H9 (cell line): ENCODE results near the gene SMIM28. TPM values are rescaled to one million over a fixed set of nuclear protein-coding genes. Genes with fewer than 3 reads are reported as not detected.

Experiments
- DNase-seq: peaks from one replicate; pipeline ENCODE4 v3.0.0-alpha.2; 2017
- H2AFZ ChIP-seq: one replicate; pipeline ENCODE4 v1.6.1; 2013; ENCODE audit warnings: mild to moderate bottlenecking, low read length, control low read depth, moderate library complexity
- H2AK5ac ChIP-seq: 2 replicates; pipeline ENCODE4 v1.6.1; 2013; ENCODE audit warnings: low read length, control low read depth, mixed read lengths; ENCODE audit not compliant: insufficient read length
- H2BK120ac ChIP-seq: one replicate; pipeline ENCODE4 v1.6.1; 2013; ENCODE audit warnings: low read depth, mild to moderate bottlenecking, low read length, control low read depth, inconsistent platforms; ENCODE audit not compliant: poor library complexity, severe bottlenecking
- H2BK12ac ChIP-seq: 2 replicates; pipeline ENCODE4 v1.6.1; 2013; ENCODE audit warnings: low read length, control low read depth, mixed read lengths, low read depth; ENCODE audit not compliant: insufficient read length
- H2BK15ac ChIP-seq: 2 replicates; pipeline ENCODE4 v1.6.1; 2013; ENCODE audit warnings: low read depth, low read length, control low read depth
- H2BK20ac ChIP-seq: one replicate; pipeline ENCODE4 v1.6.1; 2013; ENCODE audit warnings: low read depth, mild to moderate bottlenecking, low read length, control low read depth, inconsistent platforms; ENCODE audit not compliant: poor library complexity, severe bottlenecking
- H2BK5ac ChIP-seq: 2 replicates; pipeline ENCODE4 v1.6.1; 2013; ENCODE audit warnings: low read length, control low read depth, mixed read lengths; ENCODE audit not compliant: insufficient read length
- H3K14ac ChIP-seq: 2 replicates; pipeline ENCODE4 v1.6.1; 2013; ENCODE audit warnings: low read length, control low read depth; ENCODE audit not compliant: insufficient read depth
- H3K18ac ChIP-seq: 2 replicates; pipeline ENCODE4 v1.6.1; 2013; ENCODE audit warnings: low read depth, mild to moderate bottlenecking, mixed read lengths, low read length, control low read depth; ENCODE audit not compliant: insufficient read length
- H3K23ac ChIP-seq: 2 replicates; pipeline ENCODE4 v1.6.1; 2013; ENCODE audit warnings: low read length, control low read depth, mixed read lengths, low read depth; ENCODE audit not compliant: insufficient read length
- H3K23me2 ChIP-seq: 2 replicates; pipeline ENCODE4 v1.6.1; 2013; ENCODE audit warnings: low read depth, mild to moderate bottlenecking, mixed read lengths, low read length, control low read depth; ENCODE audit not compliant: insufficient read length, poor library complexity, severe bottlenecking
- H3K27ac ChIP-seq: 2 replicates; pipeline ENCODE4 v1.5.1; 2013; ENCODE audit warnings: low read length, control low read depth, mixed read lengths, low read depth; ENCODE audit not compliant: insufficient read length
- H3K27me3 ChIP-seq: 2 replicates; pipeline ENCODE4 v1.6.1; 2013; ENCODE audit warnings: low read length, control low read depth, inconsistent platforms; ENCODE audit not compliant: insufficient read depth
- H3K4ac ChIP-seq: 2 replicates; pipeline ENCODE4 v1.6.1; 2013; ENCODE audit warnings: low read depth, mild to moderate bottlenecking, control low read depth, inconsistent platforms, low read length, moderate library complexity
- H3K4me1 ChIP-seq: 2 replicates; pipeline ENCODE4 v1.6.1; 2013; ENCODE audit warnings: low read length, control low read depth, inconsistent platforms; ENCODE audit not compliant: insufficient read depth
- H3K4me2 ChIP-seq: 2 replicates; pipeline ENCODE4 v1.6.1; 2013; ENCODE audit warnings: low read length, control low read depth, mixed read lengths; ENCODE audit not compliant: insufficient read length, insufficient read depth
- H3K56ac ChIP-seq: 2 replicates; pipeline ENCODE4 v1.6.1; 2013; ENCODE audit warnings: low read depth, mild to moderate bottlenecking, mixed read lengths, low read length, control low read depth; ENCODE audit not compliant: insufficient read length
- H3K79me1 ChIP-seq: 2 replicates; pipeline ENCODE4 v1.6.1; 2013; ENCODE audit warnings: low read depth, mild to moderate bottlenecking, moderate library complexity, low read length, control low read depth, inconsistent platforms; ENCODE audit not compliant: insufficient read depth, poor library complexity, severe bottlenecking
- H3K79me2 ChIP-seq: 2 replicates; pipeline ENCODE4 v1.6.1; 2013; ENCODE audit warnings: low read length, control low read depth, inconsistent platforms; ENCODE audit not compliant: insufficient read depth
- H3K9ac ChIP-seq: 2 replicates; pipeline ENCODE4 v1.6.1; 2013; ENCODE audit warnings: low read length, control low read depth, mixed read lengths; ENCODE audit not compliant: insufficient read length; ENCODE audit errors: extremely low read depth
- H3K9me3 ChIP-seq: one replicate; pipeline ENCODE4 v1.6.1; 2013; ENCODE audit warnings: low read depth, low read length, inconsistent platforms; ENCODE audit not compliant: control insufficient read depth
- H3T11ph ChIP-seq: one replicate; pipeline ENCODE4 v1.6.1; 2013; ENCODE audit warnings: mild to moderate bottlenecking, low read length, control low read depth, inconsistent platforms
- H4K20me1 ChIP-seq: one replicate; pipeline ENCODE4 v1.6.1; 2013; ENCODE audit not compliant: control insufficient read depth, insufficient read length, insufficient read depth
- H4K5ac ChIP-seq: 2 replicates; pipeline ENCODE4 v1.6.1; 2013; ENCODE audit warnings: low read depth, mild to moderate bottlenecking, mixed read lengths, low read length, control low read depth; ENCODE audit not compliant: insufficient read length
- H4K8ac ChIP-seq: replicated peaks from 2 replicates; pipeline ENCODE4 v1.6.1; 2013; ENCODE audit warnings: low read length, control low read depth, mixed read lengths, low read depth; ENCODE audit not compliant: insufficient read length
- H4K91ac ChIP-seq: 2 replicates; pipeline ENCODE4 v1.6.1; 2013; ENCODE audit warnings: low read depth, mild to moderate bottlenecking, moderate library complexity, mixed read lengths, low read length, control low read depth; ENCODE audit not compliant: insufficient read length
- H3K27ac Mint-ChIP-seq, 3 experiments: 2 replicates in 2 of 3; 3 replicates in 1 of 3; pipeline ENCODE4 v1.8.0; 2020 to 2021; ENCODE audit warnings: mixed read lengths in 3 of 3, mild to moderate bottlenecking in 1 of 3, moderate library complexity in 1 of 3
- H3K27me3 Mint-ChIP-seq: 2 replicates; pipeline ENCODE4 v1.8.0; 2021; ENCODE audit warnings: low read depth, mild to moderate bottlenecking, moderate library complexity, mixed read lengths
- H3K36me3 Mint-ChIP-seq, 3 experiments: 2 replicates in 2 of 3; 3 replicates in 1 of 3; pipeline ENCODE4 v1.8.0; 2020 to 2021; ENCODE audit warnings: low read depth in 3 of 3, mixed read lengths in 3 of 3; ENCODE audit not compliant: insufficient read depth in 1 of 3
- H3K4me1 Mint-ChIP-seq, 2 experiments: 2 replicates each; pipeline ENCODE4 v1.8.0; 2020; ENCODE audit warnings: mixed read lengths in 2 of 2
- H3K4me3 Mint-ChIP-seq, 2 experiments: 2 replicates in 1 of 2; 3 replicates in 1 of 2; pipeline ENCODE4 v1.8.0; 2020 to 2021; ENCODE audit warnings: mild to moderate bottlenecking in 2 of 2, mixed read lengths in 2 of 2, moderate library complexity in 1 of 2
- H3K9me3 Mint-ChIP-seq, 2 experiments: 2 replicates in 1 of 2; 3 replicates in 1 of 2; pipeline ENCODE4 v1.8.0; 2020; ENCODE audit warnings: mild to moderate bottlenecking in 2 of 2, mixed read lengths in 2 of 2, moderate library complexity in 1 of 2
- WGBS: extraction: QIAGEN DNeasy Blood & Tissue Kit; methylation state at CpG from one replicate; pipeline ENCODE4 v1.1.7; 2013; ENCODE audit warnings: missing lambda C conversion rate, low lambda C conversion rate, mixed read lengths; ENCODE audit not compliant: insufficient read length; ENCODE audit errors: extremely low coverage; 5-methylcytosine and 5-hydroxymethylcytosine counted together
- total RNA-seq: library from RNA; stranded (reverse); gene quantifications from 2 replicates; pipeline ENCODE4 v1.2.1, GENCODE V29; 2021
- TF ChIP-seq, protein P1 (sequence below): fragments of 200-600 bp; sonication (generic); conservative IDR thresholded peaks from 3 replicates; pipeline ENCODE4 v1.8.0; 2021; ENCODE audit warnings: antibody characterized with exemption, mild to moderate bottlenecking

SMIM28 gene
- total RNA-seq, 1 experiment from 2014 or later = not detected

DNA sequence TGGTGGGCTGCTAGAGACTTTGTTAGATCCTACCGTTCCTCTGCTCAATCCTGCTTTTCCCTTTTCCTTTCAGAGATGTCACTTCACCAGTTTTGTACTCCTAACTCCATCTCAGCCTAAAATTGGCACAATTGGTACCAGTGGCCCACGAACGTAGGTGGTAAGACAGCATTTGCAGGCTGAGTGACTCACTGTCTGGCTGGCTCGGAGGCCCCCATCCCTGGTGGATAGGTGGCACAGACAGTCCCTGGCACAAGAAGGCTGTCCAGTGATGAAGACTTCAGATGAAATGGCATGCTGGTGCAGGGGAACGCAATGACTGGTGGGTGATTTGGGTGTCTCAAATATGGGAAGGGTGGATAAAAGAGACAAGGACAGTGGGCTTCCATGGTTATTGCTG lies 37.4 kb downstream of the SMIM28 start:
- no CpG with 5 or more reads among the region's 5 CpGs for WGBS
- no peak overlapping the region for H3T11ph ChIP-seq
- H2AK5ac ChIP-seq = no peak overlapping the region
- no peak for DNase-seq
- no peak overlapping the region for H4K91ac ChIP-seq
- H3K27me3 ChIP-seq = no peaks in the 10 kb centered on the region
- no peak overlapping the region for H2BK120ac ChIP-seq
- TF ChIP-seq, protein P1, sequence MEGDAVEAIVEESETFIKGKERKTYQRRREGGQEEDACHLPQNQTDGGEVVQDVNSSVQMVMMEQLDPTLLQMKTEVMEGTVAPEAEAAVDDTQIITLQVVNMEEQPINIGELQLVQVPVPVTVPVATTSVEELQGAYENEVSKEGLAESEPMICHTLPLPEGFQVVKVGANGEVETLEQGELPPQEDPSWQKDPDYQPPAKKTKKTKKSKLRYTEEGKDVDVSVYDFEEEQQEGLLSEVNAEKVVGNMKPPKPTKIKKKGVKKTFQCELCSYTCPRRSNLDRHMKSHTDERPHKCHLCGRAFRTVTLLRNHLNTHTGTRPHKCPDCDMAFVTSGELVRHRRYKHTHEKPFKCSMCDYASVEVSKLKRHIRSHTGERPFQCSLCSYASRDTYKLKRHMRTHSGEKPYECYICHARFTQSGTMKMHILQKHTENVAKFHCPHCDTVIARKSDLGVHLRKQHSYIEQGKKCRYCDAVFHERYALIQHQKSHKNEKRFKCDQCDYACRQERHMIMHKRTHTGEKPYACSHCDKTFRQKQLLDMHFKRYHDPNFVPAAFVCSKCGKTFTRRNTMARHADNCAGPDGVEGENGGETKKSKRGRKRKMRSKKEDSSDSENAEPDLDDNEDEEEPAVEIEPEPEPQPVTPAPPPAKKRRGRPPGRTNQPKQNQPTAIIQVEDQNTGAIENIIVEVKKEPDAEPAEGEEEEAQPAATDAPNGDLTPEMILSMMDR = no peak
- no peak overlapping the region for H3K14ac ChIP-seq
- no peak overlapping the region for H3K56ac ChIP-seq
- no peaks in the 10 kb centered on the region for H4K20me1 ChIP-seq
- no peak overlapping the region for H4K5ac ChIP-seq
- H3K4ac ChIP-seq = no peak overlapping the region
- no peaks in the 10 kb centered on the region for H3K9me3 ChIP-seq
- H3K79me1 ChIP-seq = no peaks in the 10 kb centered on the region
- H3K27ac Mint-ChIP-seq = no peak overlapping the region
- no peaks in the 10 kb centered on the region for H3K23me2 ChIP-seq
- no peak overlapping the region for H3K23ac ChIP-seq
- H3K9me3 Mint-ChIP-seq = no peaks in the 10 kb centered on the region; a peak in 1 of 5 replicates
- no peak overlapping the region for H3K4me2 ChIP-seq
- H3K27me3 Mint-ChIP-seq = no peaks in the 10 kb centered on the region
- H2BK12ac ChIP-seq = no peak overlapping the region
- H2BK5ac ChIP-seq = no peak overlapping the region
- H3K4me1 ChIP-seq = no peaks in the 10 kb centered on the region
- no peak overlapping the region for H3K27ac ChIP-seq
- no peaks in the 10 kb centered on the region; a peak in 2 of 4 replicates for H3K4me1 Mint-ChIP-seq
- no peak overlapping the region for H4K8ac ChIP-seq
- no peak overlapping the region for H3K18ac ChIP-seq
- no peak overlapping the region for H2BK15ac ChIP-seq
- no peak overlapping the region for H2BK20ac ChIP-seq
- no peaks in the 10 kb centered on the region for H3K79me2 ChIP-seq
- no peak overlapping the region for H3K4me3 Mint-ChIP-seq
- no peak overlapping the region for H3K9ac ChIP-seq
- peaks cover 19 to 62% (median 57%) of the 10 kb centered on the region in 3 experiments; a peak in 6 of 7 replicates for H3K36me3 Mint-ChIP-seq
- no peak overlapping the region for H2AFZ ChIP-seq
